Suprapubic skin (tissue), 4 donors: ENCODE results near the gene SFPQ.

Experiments used
- CTCF ChIP-seq, 2 donors: fragments of 200-600 bp in 1 of 2; fragments of 450-650 bp in 1 of 2; sonication (generic) in 1 of 2; IDR thresholded peaks; one replicate each; pipeline ENCODE4 v1.5.1; 2016 to 2019; ENCODE audit warnings: antibody characterized with exemption in 2 of 2, mild to moderate bottlenecking in 1 of 2, moderate library complexity in 1 of 2
- POLR2A ChIP-seq, 2 donors: fragments of 450-650 bp; IDR thresholded peaks; one replicate each; pipeline ENCODE4 v1.6.1; 2017; ENCODE audit warnings: antibody characterized with exemption in 2 of 2, mild to moderate bottlenecking in 2 of 2, moderate library complexity in 2 of 2
- POLR2AphosphoS5 ChIP-seq, 3 donors: sonication (generic); formaldehyde crosslinking; IDR thresholded peaks; one replicate each; pipeline ENCODE4 v1.6.1; 2017; ENCODE audit warnings: antibody characterized with exemption in 3 of 3

- TF ChIP-seq CTCF (IDR thresholded peaks at IDR 0.05), result no peak
- no peak for TF ChIP-seq POLR2A (IDR thresholded peaks at IDR 0.05)
- no peak for TF ChIP-seq POLR2AphosphoS5 (IDR thresholded peaks at IDR 0.05)
Observed at GRCh38 chr1:35215346-35215745, 22.4 kb upstream of the SFPQ start.
